ENCODE measurements around the gene CPSF3. TPM values are rescaled to one million over a fixed set of nuclear protein-coding genes. Genes with fewer than 3 reads are reported as not detected.

The CPSF3 gene
- total RNA-seq, 1 experiment from 2014 or later: 95.5 TPM

GRCh38 chr2:9493478-9493877 is 70.0 kb downstream of the CPSF3 start:
- Histone ChIP-seq H3K14ac (ENCODE audit: insufficient read depth, low read length) (no peak overlapping the region), H2BK5ac (ENCODE audit: insufficient read length, low read length) (no peak overlapping the region), H2BK120ac (ENCODE audit: low read depth, low read length, poor library complexity, severe bottlenecking) (no peak overlapping the region), H3K4me2 (ENCODE audit: insufficient read depth, insufficient read length, low read length) (no peak overlapping the region), H3T11ph (ENCODE audit: low read length) (no peak overlapping the region), H2AFZ (ENCODE audit: low read length) (no peak overlapping the region), H3K4ac (ENCODE audit: low read depth, low read length) (no peak overlapping the region), H3K79me2 (ENCODE audit: insufficient read depth, low read length) (no peaks in the 10 kb centered on the region), H2BK20ac (ENCODE audit: low read depth, low read length, poor library complexity, severe bottlenecking) (no peak overlapping the region), H3K27ac (ENCODE audit: insufficient read length, low read depth, low read length) (no peak overlapping the region), H3K4me1 (ENCODE audit: insufficient read depth, low read length) (no peaks in the 10 kb centered on the region), H3K9me3 (ENCODE audit: control insufficient read depth, low read depth, low read length) (no peaks in the 10 kb centered on the region), H3K23ac (ENCODE audit: insufficient read length, low read depth, low read length) (no peak overlapping the region), H3K27me3 (ENCODE audit: insufficient read depth, low read length) (no peaks in the 10 kb centered on the region), H2BK15ac (ENCODE audit: low read depth, low read length) (no peak overlapping the region), H4K20me1 (ENCODE audit: control insufficient read depth, insufficient read depth, insufficient read length) (no peaks in the 10 kb centered on the region), H3K56ac (ENCODE audit: insufficient read length, low read depth, low read length) (no peak overlapping the region), H2BK12ac (ENCODE audit: insufficient read length, low read depth, low read length) (no peak overlapping the region), H3K18ac (ENCODE audit: insufficient read length, low read depth, low read length) (no peak overlapping the region), H4K5ac (ENCODE audit: insufficient read length, low read depth, low read length) (no peak overlapping the region), H4K91ac (ENCODE audit: insufficient read length, low read depth, low read length) (no peak overlapping the region), H3K9ac (ENCODE audit: extremely low read depth, insufficient read length, low read length) (no peak overlapping the region), H4K8ac (replicated peaks; ENCODE audit: insufficient read length, low read depth, low read length) (no peak overlapping the region), H3K23me2 (ENCODE audit: insufficient read length, low read depth, low read length, poor library complexity, severe bottlenecking) (no peaks in the 10 kb centered on the region), H2AK5ac (ENCODE audit: insufficient read length, low read length) (no peak overlapping the region), H3K79me1 (ENCODE audit: insufficient read depth, low read depth, low read length, poor library complexity, severe bottlenecking) (no peaks in the 10 kb centered on the region)
- no peaks in the 10 kb centered on the region for H3K27me3 Mint-ChIP-seq (ENCODE audit: low read depth)
- H3K27ac Mint-ChIP-seq: no peak overlapping the region
- peaks cover 18 to 71% (median 68%) of the 10 kb centered on the region in 3 experiments for H3K36me3 Mint-ChIP-seq (ENCODE audit: insufficient read depth in 1 of 3, low read depth in 3 of 3)
- WGBS (ENCODE audit: extremely low coverage, insufficient read length, low lambda C conversion rate): no CpG with 5 or more reads among the region's 3 CpGs
- H3K4me1 Mint-ChIP-seq: no peaks in the 10 kb centered on the region; a peak in 1 of 4 replicates
- H3K9me3 Mint-ChIP-seq: no peaks in the 10 kb centered on the region
- no peak for DNase-seq
- no peak for TF ChIP-seq CTCF (conservative IDR thresholded peaks at IDR 0.05)
- no peak overlapping the region for H3K4me3 Mint-ChIP-seq
